ENCODE data around the gene EYA2.
"Not testable (repeated sequence)": the region's sequence is repeated elsewhere in the genome, so short reads cannot be mapped to it uniquely, and the experiment has no call there.

Gene EYA2

DNA sequence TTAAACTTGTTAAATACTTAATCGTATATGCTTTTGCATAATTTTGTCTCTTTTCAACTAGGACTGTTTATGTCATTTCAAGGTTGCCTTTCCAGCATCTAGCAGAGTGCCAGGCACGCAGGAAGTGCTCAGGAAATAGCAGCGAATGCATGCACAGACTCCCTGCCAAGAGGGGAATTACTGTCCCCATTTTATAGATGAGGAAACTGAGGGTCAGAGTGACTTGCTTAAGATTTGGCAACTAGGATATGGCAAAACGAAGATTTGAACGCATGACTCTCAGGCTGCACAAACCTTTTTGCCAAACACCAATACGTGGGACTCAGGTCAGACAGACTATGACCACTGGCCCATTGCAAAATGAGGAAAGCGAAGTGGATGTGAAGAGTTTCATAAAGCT lies 22.5 kb downstream of the EYA2 start:
- TF ChIP-seq ZFX (IDR thresholded peaks at IDR 0.05), result no peak
- TF ChIP-seq, protein P1, sequence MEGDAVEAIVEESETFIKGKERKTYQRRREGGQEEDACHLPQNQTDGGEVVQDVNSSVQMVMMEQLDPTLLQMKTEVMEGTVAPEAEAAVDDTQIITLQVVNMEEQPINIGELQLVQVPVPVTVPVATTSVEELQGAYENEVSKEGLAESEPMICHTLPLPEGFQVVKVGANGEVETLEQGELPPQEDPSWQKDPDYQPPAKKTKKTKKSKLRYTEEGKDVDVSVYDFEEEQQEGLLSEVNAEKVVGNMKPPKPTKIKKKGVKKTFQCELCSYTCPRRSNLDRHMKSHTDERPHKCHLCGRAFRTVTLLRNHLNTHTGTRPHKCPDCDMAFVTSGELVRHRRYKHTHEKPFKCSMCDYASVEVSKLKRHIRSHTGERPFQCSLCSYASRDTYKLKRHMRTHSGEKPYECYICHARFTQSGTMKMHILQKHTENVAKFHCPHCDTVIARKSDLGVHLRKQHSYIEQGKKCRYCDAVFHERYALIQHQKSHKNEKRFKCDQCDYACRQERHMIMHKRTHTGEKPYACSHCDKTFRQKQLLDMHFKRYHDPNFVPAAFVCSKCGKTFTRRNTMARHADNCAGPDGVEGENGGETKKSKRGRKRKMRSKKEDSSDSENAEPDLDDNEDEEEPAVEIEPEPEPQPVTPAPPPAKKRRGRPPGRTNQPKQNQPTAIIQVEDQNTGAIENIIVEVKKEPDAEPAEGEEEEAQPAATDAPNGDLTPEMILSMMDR (conservative IDR thresholded peaks at IDR 0.05), result no peak
- no peak overlapping the region for H3K27ac ChIP-seq

DNA sequence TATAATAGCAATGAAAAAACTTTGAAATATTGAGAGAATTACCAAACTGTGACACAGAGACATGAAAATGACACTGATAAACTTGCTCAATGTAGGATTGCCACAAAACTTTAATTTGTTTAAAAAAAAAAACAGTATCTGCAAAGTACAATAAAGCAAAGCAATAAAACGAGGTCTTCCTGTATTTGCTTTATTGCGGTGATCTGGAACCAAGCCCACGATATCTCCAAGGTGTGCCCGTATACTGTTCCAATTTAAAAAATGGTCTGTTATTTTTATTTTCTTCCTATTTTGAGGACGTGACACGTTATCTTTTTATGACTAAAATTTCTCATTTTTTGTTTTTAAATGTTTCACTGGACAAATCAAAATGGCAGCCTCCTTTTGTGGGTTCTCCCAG lies 25.5 kb downstream of the EYA2 start:
- H3K27ac ChIP-seq, result no peak overlapping the region
- TF ChIP-seq ZFX (IDR thresholded peaks at IDR 0.05), result no peak
- TF ChIP-seq, protein P1 (conservative IDR thresholded peaks at IDR 0.05), result no peak

DNA sequence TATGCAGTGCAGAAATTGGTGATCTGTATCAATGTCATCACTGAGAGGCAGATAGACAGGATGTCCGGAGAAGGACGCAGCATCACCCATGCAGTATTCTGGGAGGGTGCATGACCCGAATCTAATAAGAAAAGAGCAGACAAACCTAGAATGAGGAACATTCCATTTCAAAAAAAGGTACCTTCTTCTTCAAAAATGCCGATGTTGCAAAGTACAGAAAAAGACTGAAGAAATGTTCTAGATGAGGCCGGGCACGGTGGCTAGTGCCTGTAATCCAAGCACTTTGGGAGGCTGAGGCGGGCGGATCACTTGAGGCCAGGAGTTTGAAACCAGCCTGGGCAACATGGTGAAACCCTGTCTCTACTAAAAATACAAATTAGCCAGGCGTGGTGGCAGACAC lies 28.2 kb downstream of the EYA2 start:
- not testable (repeated sequence) for H3K27ac ChIP-seq

DNA sequence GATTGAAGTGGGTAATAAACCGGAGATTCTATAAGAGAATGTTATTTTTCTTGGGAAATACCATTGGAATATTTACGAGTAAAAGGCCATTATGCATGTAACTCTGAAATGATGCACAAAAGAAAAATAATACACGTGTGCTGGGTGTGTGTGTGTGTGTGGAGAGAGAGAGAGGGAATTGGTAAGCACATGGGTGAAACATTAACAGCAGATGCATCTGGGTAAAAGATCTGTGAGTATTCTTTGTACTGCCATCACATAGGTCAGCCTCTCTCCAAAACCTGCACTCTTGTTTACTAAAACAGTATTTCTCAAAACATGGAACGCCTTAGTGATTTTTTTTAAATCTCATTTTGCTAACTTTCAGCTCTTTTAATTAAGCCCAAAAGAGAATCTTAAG lies 28.9 kb downstream of the EYA2 start:
- H3K27ac ChIP-seq, result no peak overlapping the region
- TF ChIP-seq, protein P1 (conservative IDR thresholded peaks at IDR 0.05), result no peak
- no peak for TF ChIP-seq ZFX (IDR thresholded peaks at IDR 0.05)

DNA sequence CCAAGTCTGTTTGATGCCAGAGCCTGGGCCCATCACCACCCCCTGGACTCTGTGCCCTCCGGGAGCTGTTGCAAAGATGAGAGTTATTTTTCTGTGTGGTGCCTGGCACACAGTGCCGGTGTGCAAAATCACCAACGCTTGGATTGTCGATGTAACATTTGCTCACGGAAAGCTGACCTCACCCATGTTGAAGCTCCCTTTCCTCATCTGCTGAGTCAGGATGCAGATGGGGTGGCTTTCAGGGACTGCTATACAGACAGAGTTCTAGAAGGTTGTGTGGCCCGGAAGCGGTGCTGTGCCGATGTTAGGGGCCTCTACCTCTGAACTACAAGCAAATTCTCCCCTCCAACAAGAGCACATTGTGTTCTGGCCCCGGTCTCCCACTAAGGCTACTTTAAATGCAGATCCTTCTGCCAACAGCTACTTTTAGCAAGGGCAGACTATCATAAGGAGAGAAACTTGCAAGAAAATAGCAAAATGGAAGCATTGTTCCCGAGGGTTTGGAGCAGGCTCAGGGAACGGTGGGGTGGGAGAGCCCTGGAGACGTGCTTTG lies 34.0 kb downstream of the EYA2 start:
- TF ChIP-seq, protein P1 (conservative IDR thresholded peaks at IDR 0.05), result no peak
- TF ChIP-seq ZFX (IDR thresholded peaks at IDR 0.05), result no peak
- H3K27ac ChIP-seq, result no peak overlapping the region

DNA sequence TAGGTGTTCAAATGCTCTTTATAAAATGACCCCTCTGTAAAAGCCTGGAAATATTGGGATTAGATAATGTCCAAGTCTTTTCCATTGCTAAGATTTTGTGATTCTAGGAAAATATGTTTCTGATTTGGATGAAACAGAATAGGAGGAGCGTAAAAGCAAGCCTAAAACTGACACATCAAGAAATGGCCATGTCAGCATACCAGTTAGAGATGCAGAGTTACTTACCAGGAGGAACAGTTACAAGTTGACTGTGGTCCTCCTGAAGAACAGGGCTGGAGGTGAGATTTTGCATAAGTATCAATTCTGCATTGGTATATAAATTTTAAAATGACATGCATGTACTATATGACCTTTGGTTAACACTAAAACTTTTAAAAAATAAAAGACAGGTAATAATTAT lies 35.3 kb downstream of the EYA2 start:
- H3K27ac ChIP-seq, result no peak overlapping the region
- no peak for TF ChIP-seq ZFX (IDR thresholded peaks at IDR 0.05)
- TF ChIP-seq, protein P1 (conservative IDR thresholded peaks at IDR 0.05), result no peak

DNA sequence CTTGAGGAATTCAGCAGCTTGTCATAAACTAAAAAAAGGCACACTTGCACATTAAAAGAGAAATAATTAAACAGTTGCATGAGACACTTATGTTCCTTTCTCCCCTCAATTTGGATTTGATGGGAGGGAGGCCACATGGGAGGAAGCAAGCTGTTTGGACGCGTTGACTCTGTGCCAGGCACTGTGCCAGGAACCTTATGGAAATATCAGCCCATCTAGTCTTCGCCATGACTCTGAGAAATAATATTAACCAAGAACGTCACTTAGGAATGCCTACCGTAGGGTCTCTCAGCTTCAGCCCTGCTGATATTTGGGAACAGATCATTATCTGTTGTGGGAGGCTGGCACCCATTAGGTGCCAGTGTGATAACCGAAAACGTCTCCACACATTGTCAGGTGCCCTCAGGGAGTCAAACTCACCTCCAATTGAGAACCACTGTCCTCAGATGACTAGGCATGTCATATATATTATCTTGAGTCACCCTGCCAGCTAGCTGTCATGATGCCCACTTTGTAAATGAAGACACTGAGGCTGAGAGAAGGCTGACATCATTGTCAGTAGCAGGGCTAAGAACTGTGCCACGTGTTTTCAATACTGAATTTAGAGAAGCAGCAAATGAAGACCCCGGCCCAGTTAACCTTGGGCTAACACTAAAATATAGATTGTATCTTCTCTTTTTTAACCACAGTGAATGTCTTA lies 36.1 kb downstream of the EYA2 start:
- H3K27ac ChIP-seq, result no peak overlapping the region
- TF ChIP-seq ZFX (IDR thresholded peaks at IDR 0.05), result no peak
- TF ChIP-seq, protein P1 (conservative IDR thresholded peaks at IDR 0.05), result no peak

DNA sequence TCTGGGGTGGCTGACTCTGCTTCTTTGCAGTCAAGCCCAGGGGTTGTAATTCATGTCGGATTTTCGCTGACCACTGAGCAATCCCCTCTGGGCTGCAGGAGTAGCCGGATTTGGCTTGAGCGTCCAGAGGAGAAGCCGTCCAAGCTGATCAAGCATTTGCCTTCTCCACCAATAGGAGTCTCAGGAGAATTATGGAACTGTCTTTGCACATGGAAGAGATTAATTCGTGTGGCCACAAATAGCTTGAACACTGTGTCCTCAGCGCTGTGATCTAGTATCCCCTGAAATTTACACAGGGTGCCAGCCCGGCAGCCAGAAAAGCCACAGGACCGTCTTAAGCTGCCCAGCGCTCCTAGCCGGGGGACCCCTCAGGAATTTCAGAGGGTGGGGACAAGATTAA lies 37.1 kb downstream of the EYA2 start:
- TF ChIP-seq ZFX (IDR thresholded peaks at IDR 0.05), result no peak
- TF ChIP-seq, protein P1 (conservative IDR thresholded peaks at IDR 0.05), result no peak
- no peak overlapping the region for H3K27ac ChIP-seq

DNA sequence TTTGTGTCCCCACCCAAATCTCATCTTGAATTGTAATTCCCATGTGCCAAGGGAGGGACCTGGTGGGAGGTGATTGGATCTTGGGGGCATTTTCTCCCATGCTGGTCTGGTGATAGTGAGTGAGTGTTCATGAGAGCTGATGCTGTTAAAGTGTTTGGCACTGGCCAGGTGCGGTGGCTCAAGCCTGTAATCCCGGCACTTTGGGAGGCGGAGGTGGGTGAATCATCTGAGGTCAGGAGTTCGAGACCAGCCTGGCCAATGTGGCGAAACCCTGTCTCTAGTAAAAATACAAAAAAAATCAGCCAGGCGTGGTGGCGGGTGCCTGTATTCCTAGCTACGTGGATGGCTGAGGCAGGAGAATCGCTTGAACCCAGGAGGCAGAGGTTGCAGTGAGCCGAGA lies 37.8 kb downstream of the EYA2 start:
- H3K27ac ChIP-seq, result not testable (repeated sequence)

Data from C4-2B (cell line).